GF-D8 (cell line): ENCODE measurements around the gene CCL4L2.
"Not testable (repeated sequence)": the region's sequence is repeated elsewhere in the genome, so short reads cannot be mapped to it uniquely, and the experiment has no call there.

Source experiments
- DNase-seq: peaks from one replicate; lab custom pipeline; 2025; lab: John Stamatoyannopoulos, UW

CCL4L2 gene

GRCh38 chr17:36210439-36211211 is at the start of gene CCL4L2:
TSS of gene CCL4L2 (plus strand) at chr17:36211063.
- peak; percentile 44 for DNase-seq

DNA sequence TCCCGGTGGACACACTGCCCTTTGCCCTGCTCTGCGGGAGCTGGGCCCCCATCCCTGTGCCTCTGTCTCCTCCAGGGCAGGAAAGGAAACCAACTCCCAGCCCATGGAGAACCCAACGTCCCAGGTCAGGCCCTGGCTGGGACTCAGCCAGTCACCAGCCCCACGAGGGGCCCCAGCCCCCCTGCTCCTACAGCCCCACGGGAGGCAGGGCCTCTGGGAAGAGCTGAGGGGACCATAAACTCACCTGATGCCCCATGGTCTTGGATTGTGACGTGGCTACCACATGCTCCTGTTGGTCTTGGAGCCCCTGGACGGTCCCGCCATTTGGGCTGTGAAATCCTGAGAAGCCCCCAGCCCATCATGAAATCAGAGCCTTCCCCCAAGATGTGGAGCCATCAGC is 42.0 kb upstream of the CCL4L2 start:
- DNase-seq: not testable (repeated sequence)

GRCh38 chr17:36176536-36176935 is 34.3 kb upstream of the CCL4L2 start, which contains the start of gene TBC1D3B:
TSS of gene TBC1D3B (minus strand) at chr17:36176636. CDS start at chr17:36175050, 1,586 bp downstream.
- DNase-seq: not testable (repeated sequence)

DNA sequence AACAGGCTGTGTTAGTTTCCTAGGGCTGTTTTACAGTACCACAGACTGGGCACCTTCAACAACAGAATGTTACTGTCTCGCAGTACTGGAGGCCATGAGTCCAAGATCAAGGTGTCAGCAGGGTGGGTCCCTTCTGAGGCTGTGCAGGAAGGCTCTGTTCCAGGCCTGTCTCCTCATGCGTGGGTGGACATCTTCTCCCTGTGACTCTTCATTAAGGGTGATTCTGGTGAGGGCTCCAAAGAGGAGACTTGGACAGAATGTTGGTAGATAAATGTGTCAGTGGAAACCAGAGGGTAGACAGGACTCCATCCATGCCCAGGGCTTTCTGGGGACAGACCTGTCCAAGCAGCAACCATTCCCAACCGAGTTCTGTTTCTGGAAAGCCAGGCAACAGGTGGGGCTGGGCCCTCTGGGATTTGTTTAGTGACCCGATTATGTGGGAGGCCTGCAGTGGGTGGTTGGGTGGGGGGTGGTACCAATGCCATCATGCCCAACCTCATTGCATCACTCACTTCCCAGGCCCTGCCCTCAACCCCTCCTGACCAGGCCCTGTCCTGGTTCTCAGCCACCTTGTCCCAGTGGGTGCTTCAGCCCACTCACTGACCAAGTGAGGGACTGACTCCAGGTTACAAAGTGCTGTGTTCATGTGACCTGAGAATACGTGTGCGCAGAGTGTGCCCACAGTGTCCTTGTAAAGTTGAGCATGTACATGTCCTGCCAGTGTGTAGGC is 29.3 kb upstream of the CCL4L2 start:
- DNase-seq: not testable (repeated sequence)

DNA sequence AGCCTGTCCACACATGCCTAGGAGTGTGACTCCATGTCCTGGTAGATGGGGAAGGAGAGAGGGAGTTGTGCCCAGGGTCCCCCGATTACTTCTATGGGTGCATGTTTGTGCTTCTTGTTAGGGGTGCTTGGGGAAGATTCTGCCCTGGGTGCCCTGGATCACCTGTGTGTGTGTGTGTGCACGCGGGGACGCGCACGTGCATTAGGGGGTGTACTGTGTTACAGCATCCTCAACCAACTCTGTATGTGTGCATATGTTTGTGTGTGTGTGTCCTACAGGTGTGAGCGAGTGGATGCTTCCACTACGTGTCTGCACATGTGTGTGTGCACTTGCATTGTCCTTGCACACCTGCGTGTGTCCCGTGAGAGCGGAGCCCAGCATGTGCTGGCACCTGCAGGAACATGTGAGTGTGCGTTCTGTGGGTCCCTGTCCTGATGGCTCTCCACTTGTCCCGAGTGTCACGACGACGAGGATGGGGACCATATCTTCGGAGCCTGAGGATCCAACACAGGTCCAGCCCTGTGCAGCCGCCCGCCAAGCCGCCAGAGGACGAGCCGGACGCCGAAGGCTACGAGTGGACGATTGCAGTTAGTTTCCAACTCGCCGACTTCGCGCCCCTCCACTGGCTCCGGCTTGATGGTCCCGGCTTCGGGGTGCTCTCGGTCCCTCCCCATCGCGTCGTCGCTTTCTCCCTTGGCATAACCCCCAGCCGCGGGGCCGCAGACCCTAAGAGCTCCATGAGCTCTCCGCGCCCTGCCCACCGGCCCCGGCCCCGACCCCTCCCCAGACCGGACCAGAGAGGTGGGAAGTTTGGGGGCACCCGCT is 28.5 kb upstream of the CCL4L2 start:
- no peak for DNase-seq

GRCh38 chr17:36183001-36183971 is 27.6 kb upstream of the CCL4L2 start:
- DNase-seq: no peak

GRCh38 chr17:36184023-36184765 is 26.7 kb upstream of the CCL4L2 start:
- no peak for DNase-seq

- DNase-seq: no peak
Observed at GRCh38 chr17:36185416-36185815, 25.4 kb upstream of the CCL4L2 start.

GRCh38 chr17:36186810-36187763 is 23.8 kb upstream of the CCL4L2 start:
- DNase-seq: not testable (repeated sequence)

DNA sequence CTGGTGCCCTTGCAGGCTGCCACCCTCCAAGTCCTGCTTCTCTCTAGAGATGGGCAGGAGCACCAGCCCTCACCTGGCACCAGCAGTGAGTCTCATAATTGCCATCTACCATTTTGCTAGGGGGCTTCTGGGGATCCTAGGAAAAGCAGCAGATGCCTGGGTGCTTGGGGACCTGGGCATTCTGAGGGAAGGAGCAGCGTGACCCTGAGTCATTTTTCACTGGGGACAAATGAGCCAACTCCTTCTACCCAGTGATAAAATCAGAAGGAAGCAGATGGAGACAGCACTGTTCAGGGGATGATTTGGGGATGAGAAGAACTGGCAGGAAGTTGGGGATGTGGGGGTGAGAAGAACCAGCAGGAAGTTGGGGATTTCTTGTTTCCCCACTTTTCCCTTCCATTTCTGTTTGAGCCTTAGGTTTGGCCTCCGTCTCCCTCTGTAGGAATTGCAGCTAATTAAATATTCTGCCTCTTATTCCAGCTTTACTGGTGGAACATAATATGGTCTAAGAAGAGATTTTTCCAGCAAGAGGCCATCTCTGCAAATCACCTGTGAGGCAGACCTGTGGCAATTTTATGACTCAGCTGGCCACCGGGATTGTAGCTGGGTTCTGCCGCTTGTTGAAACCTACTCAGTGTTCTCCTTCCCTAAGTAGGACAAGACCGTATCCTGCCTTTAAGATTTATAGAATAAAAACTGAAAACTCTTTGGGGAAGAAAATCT is 22.8 kb upstream of the CCL4L2 start:
- DNase-seq: not testable (repeated sequence)

DNA sequence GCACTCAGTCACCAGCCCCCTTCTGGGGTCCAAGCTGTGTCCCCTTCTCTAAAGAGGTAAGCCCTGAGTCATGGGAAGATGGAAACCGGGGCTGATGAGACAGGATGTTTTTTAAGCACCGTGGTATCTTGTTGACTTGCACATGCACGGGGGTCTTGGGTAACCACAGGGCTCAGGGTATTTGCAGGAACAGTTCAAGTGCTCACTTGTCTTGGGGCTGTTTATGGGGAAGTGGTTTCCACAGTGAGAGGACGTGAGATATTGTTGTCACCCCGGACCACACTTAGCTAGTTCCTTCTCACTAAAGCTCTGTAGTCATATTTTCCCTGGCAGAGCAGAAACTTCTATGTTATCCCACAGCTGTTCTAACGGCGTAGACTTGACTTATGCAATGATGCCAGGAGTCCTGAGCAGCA is 22.0 kb upstream of the CCL4L2 start:
- DNase-seq: peak; percentile 85

GRCh38 chr17:36189993-36190392 is 20.9 kb upstream of the CCL4L2 start:
- DNase-seq: not testable (repeated sequence)

- DNase-seq: not testable (repeated sequence)
Observed at GRCh38 chr17:36190549-36191330, 20.1 kb upstream of the CCL4L2 start.

DNA sequence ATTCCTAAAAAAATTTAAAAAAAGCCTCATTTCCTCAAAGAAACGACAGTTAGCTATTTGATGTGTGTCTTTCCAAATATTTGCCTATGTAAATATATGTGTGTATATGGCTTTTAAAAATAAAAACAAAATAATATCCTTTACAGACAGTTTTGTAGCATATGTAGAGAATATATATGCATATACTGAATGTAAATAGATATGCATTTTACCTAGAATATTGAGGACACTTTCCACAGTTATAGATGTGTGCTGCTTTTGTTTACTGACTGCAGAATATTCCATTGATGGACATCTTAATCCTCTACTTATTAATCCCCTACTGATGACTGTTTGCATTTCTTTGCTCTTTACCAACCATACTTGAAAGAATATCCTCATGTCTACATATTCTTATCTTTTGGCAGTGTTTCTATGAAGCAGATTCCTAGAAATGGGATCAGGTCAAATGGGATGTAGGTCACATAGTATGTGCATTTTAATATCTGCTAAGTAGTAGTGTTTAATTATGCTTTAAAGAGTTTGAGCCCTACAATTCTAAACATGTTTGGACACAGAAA is 17.6 kb upstream of the CCL4L2 start:
- DNase-seq: no peak

- DNase-seq: not testable (repeated sequence)
Observed at GRCh38 chr17:36194147-36194831, 16.6 kb upstream of the CCL4L2 start.

GRCh38 chr17:36194832-36195433 is 15.9 kb upstream of the CCL4L2 start:
- DNase-seq: not testable (repeated sequence)
